ENCODE measurements around the gene ANKRD33. TPM values are rescaled to one million over a fixed set of nuclear protein-coding genes. Genes with fewer than 3 reads are reported as not detected.

The ANKRD33 gene
- total RNA-seq, 1 experiment from 2014 or later = not detected

- no peak for TF ChIP-seq CTCF (IDR thresholded peaks at IDR 0.05; ENCODE audit: unreplicated experiment)
- Mint-ChIP-seq H3K4me1 (ENCODE audit: insufficient read depth, unreplicated experiment) (peaks cover 5% of the 10 kb centered on the region), H3K9me3 (ENCODE audit: unreplicated experiment) (no peaks in the 10 kb centered on the region), H3K27me3 (ENCODE audit: insufficient read depth, unreplicated experiment) (no peaks in the 10 kb centered on the region), H3K36me3 (ENCODE audit: insufficient read depth, unreplicated experiment) (no peaks in the 10 kb centered on the region), H3K27ac (ENCODE audit: low read depth, unreplicated experiment) (no peak overlapping the region), H3K4me3 (ENCODE audit: unreplicated experiment) (no peak overlapping the region)
- no peak for DNase-seq (ENCODE audit: unreplicated experiment)
- BruUV-seq (replicated peaks) = no TSS peak
- ChIA-PET CTCF (interaction anchor here (0.6 to 6.5 kb wide), 4 partner anchors 10 to 112 kb away, joined by 3 to 32 read pairs (median 4); no protein-coding TSS in a partner anchor), POLR2A (interaction anchor here (0.6 kb wide), 1 partner anchor 1408 kb away, joined by 3 read pairs; the partner anchor contains the start of gene AAAS)
- intact Hi-C loops (cut with micrococcal nuclease) = no loop called here
Measured at GRCh38 chr12:51913071-51914033, 25.4 kb downstream of the ANKRD33 start.

GRCh38 chr12:51914034-51914923 is 26.4 kb downstream of the ANKRD33 start:
- intact Hi-C loops (cut with micrococcal nuclease) = no loop called here
- no peaks in the 10 kb centered on the region for H3K27me3 Mint-ChIP-seq (ENCODE audit: insufficient read depth, unreplicated experiment)
- H3K9me3 Mint-ChIP-seq (ENCODE audit: unreplicated experiment) = no peaks in the 10 kb centered on the region
- H3K4me1 Mint-ChIP-seq (ENCODE audit: insufficient read depth, unreplicated experiment) = peaks cover 5% of the 10 kb centered on the region
- CTCF ChIA-PET = interaction anchor here (0.6 to 6.5 kb wide), 3 partner anchors 8 to 87 kb away, joined by 3 to 32 read pairs (median 3); no protein-coding TSS in a partner anchor
- no peak for DNase-seq (ENCODE audit: unreplicated experiment)
- no peaks in the 10 kb centered on the region for H3K36me3 Mint-ChIP-seq (ENCODE audit: insufficient read depth, unreplicated experiment)
- no peak for TF ChIP-seq CTCF (IDR thresholded peaks at IDR 0.05; ENCODE audit: unreplicated experiment)
- no peak overlapping the region for H3K27ac Mint-ChIP-seq (ENCODE audit: low read depth, unreplicated experiment)
- no TSS peak for BruUV-seq (replicated peaks)
- POLR2A ChIA-PET = interaction anchor here (0.6 kb wide), 1 partner anchor 37 kb away, joined by 4 read pairs; no protein-coding TSS in a partner anchor
- no peak overlapping the region for H3K4me3 Mint-ChIP-seq (ENCODE audit: unreplicated experiment)

GRCh38 chr12:51915003-51915625 is 27.2 kb downstream of the ANKRD33 start:
- no peak overlapping the region for H3K27ac Mint-ChIP-seq (ENCODE audit: low read depth, unreplicated experiment)
- POLR2A ChIA-PET = interaction anchor here (0.6 kb wide), 1 partner anchor 36 kb away, joined by 4 read pairs; no protein-coding TSS in a partner anchor
- no peaks in the 10 kb centered on the region for H3K27me3 Mint-ChIP-seq (ENCODE audit: insufficient read depth, unreplicated experiment)
- no TSS peak for BruUV-seq (replicated peaks)
- CTCF ChIA-PET = interaction anchor here (0.6 to 6.5 kb wide), 3 partner anchors 8 to 87 kb away, joined by 3 to 32 read pairs (median 3); no protein-coding TSS in a partner anchor
- H3K36me3 Mint-ChIP-seq (ENCODE audit: insufficient read depth, unreplicated experiment) = no peaks in the 10 kb centered on the region
- H3K9me3 Mint-ChIP-seq (ENCODE audit: unreplicated experiment) = no peaks in the 10 kb centered on the region
- intact Hi-C loops (cut with micrococcal nuclease) = no loop called here
- H3K4me3 Mint-ChIP-seq (ENCODE audit: unreplicated experiment) = no peak overlapping the region
- H3K4me1 Mint-ChIP-seq (ENCODE audit: insufficient read depth, unreplicated experiment) = peaks cover 5% of the 10 kb centered on the region
- no peak for DNase-seq (ENCODE audit: unreplicated experiment)
- TF ChIP-seq CTCF (IDR thresholded peaks at IDR 0.05; ENCODE audit: unreplicated experiment) = no peak
